Measurements from ENCODE around the gene TRIM26. TPM values are rescaled to one million over a fixed set of nuclear protein-coding genes. Genes with fewer than 3 reads are reported as not detected.
"Not testable (repeated sequence)": the region's sequence is repeated elsewhere in the genome, so short reads cannot be mapped to it uniquely, and the experiment has no call there.

Gene TRIM26
- total and polyA plus RNA-seq, 2 of the 13 experiments (the other 11 are each of a cell fraction or from before 2014, with no cell fraction given), result 27.1 to 38.7 TPM

GRCh38 chr6:30140240-30140639 lies 73.0 kb downstream of the TRIM26 start:
- WGBS (ENCODE audit: low lambda C conversion rate), result 43% methylated on average over 8 of the region's 8 CpGs
- FAIRE-seq; H3K9me3 ChIP-seq (ENCODE audit: low read length); ATAC-seq; H4K20me1 ChIP-seq (ENCODE audit: insufficient read depth, low read length); POLR2A ChIA-PET; H3K27ac ChIP-seq (ENCODE audit: extremely low read length, insufficient read depth, low read length); H3K36me3 ChIP-seq (replicated peaks in 1 of 2; ENCODE audit: control insufficient read depth in 1 of 2, insufficient read depth in 2 of 2, low read length in 2 of 2); intact Hi-C loops (cut with micrococcal nuclease; ENCODE audit: unreplicated experiment); CTCF ChIA-PET (ENCODE audit: low intra/inter-chr PET ratio, low total read pairs); H2AFZ ChIP-seq (ENCODE audit: low read length); in situ Hi-C loops (cut with HindIII; ENCODE audit: extremely low pct_ligation_motif_present, low pct_unique_long_range_greater_than_20kb); H3K4me3 ChIP-seq (replicated peaks in 1 of 3; ENCODE audit: insufficient read depth in 1 of 3, low read depth in 2 of 3, low read length in 3 of 3); H3K4me2 ChIP-seq (ENCODE audit: low read depth, low read length); H3K79me2 ChIP-seq (ENCODE audit: insufficient read depth, low read length); BruUV-seq (replicated peaks); H3K9ac ChIP-seq (ENCODE audit: insufficient read depth, low read depth, low read length); H3K27me3 ChIP-seq (ENCODE audit: control insufficient read depth in 1 of 2, insufficient read depth in 2 of 2, low read length in 2 of 2); DNase-seq (ENCODE audit: low spot score): not testable (repeated sequence)
- H3K4me1 ChIP-seq (ENCODE audit: insufficient read depth, low read length), result peaks cover 56% of the 10 kb centered on the region
- TF ChIP-seq MNT (IDR thresholded peaks at IDR 0.05), result peak; percentile 66

- H3K27me3 ChIP-seq (ENCODE audit: control insufficient read depth in 1 of 2, insufficient read depth in 2 of 2, low read length in 2 of 2), result no peaks in the 10 kb centered on the region
- no peak for FAIRE-seq
- peak; percentile 12; the same call in 1 of the 3 replicates for ATAC-seq
- no peaks in the 10 kb centered on the region for H3K79me2 ChIP-seq (ENCODE audit: insufficient read depth, low read length)
- H3K4me3 ChIP-seq (replicated peaks in 1 of 3; ENCODE audit: insufficient read depth in 1 of 3, low read depth in 2 of 3, low read length in 3 of 3), result no peak overlapping the region; a peak in 1 of 6 replicates
- in situ Hi-C loops (cut with HindIII; ENCODE audit: extremely low pct_ligation_motif_present, low pct_unique_long_range_greater_than_20kb), result no loop called here
- H3K4me1 ChIP-seq (ENCODE audit: insufficient read depth, low read length), result peaks cover 72% of the 10 kb centered on the region
- H3K27ac ChIP-seq (ENCODE audit: extremely low read length, insufficient read depth, low read length), result no peak overlapping the region
- no peaks in the 10 kb centered on the region for H3K36me3 ChIP-seq (replicated peaks in 1 of 2; ENCODE audit: control insufficient read depth in 1 of 2, insufficient read depth in 2 of 2, low read length in 2 of 2)
- peak overlapping the region; percentile 38 for H3K4me2 ChIP-seq (ENCODE audit: low read depth, low read length)
- H3K9me3 ChIP-seq (ENCODE audit: low read length), result no peaks in the 10 kb centered on the region
- CTCF ChIA-PET (ENCODE audit: low intra/inter-chr PET ratio, low total read pairs), result no interaction called here
- POLR2A ChIA-PET, result interaction anchor here (0.8 to 4.7 kb wide), 5 partner anchors 18 to 70 kb away, joined by 3 to 23 read pairs (median 3); partner anchors contain the start of genes PPP1R11 and TRIM15
- no peak overlapping the region for H3K9ac ChIP-seq (ENCODE audit: insufficient read depth, low read depth, low read length)
- H2AFZ ChIP-seq (ENCODE audit: low read length), result no peak overlapping the region
- DNase-seq (ENCODE audit: low spot score), result no peak
- BruUV-seq (replicated peaks), result no TSS peak
- 41% methylated on average over 8 of the region's 11 CpGs for WGBS (ENCODE audit: low lambda C conversion rate)
- H4K20me1 ChIP-seq (ENCODE audit: insufficient read depth, low read length), result no peaks in the 10 kb centered on the region
- intact Hi-C loops (cut with micrococcal nuclease; ENCODE audit: unreplicated experiment), result no loop called here
- TF ChIP-seq ZNF143 (CRISPR knock-in tag; IDR thresholded peaks at IDR 0.05), result no peak
- no peak for TF ChIP-seq ZNF766 (CRISPR knock-in tag; IDR thresholded peaks at IDR 0.05; ENCODE audit: borderline replicate concordance)
- TF ChIP-seq TIGD3 (CRISPR knock-in tag; IDR thresholded peaks at IDR 0.05; ENCODE audit: borderline replicate concordance), result no peak
- TF ChIP-seq ZNF280B (CRISPR knock-in tag; IDR thresholded peaks at IDR 0.05; ENCODE audit: borderline replicate concordance), result peak; percentile 59; the same call in 1 of the 2 replicates
- TF ChIP-seq ZNF350 (CRISPR knock-in tag; IDR thresholded peaks at IDR 0.05; ENCODE audit: borderline replicate concordance, low read depth), result 0 out of 2 replicates have a peak, but pooled peaks have one; percentile 20
- no peak for TF ChIP-seq IRF1 (CRISPR knock-in tag; IDR thresholded peaks at IDR 0.05; ENCODE audit: low read depth)
Observed at GRCh38 chr6:30136570-30137286, 76.5 kb downstream of the TRIM26 start.
